GM08714 (cell line): ENCODE measurements around the gene ARHGAP22.

Experiments used
- H3K4me3 ChIP-seq: fragments of 200-500 bp; sonication (Bioruptor generic); 2 replicates; pipeline ENCODE4 v1.5.1; 2014; ENCODE audit warnings: mild to moderate bottlenecking, low read length, inconsistent platforms
- ZNF274 ChIP-seq: IDR thresholded peaks from 2 replicates; pipeline ENCODE4 v1.6.1; 2012; ENCODE audit warnings: mild to moderate bottlenecking, low read depth, low read length

ARHGAP22 gene

DNA sequence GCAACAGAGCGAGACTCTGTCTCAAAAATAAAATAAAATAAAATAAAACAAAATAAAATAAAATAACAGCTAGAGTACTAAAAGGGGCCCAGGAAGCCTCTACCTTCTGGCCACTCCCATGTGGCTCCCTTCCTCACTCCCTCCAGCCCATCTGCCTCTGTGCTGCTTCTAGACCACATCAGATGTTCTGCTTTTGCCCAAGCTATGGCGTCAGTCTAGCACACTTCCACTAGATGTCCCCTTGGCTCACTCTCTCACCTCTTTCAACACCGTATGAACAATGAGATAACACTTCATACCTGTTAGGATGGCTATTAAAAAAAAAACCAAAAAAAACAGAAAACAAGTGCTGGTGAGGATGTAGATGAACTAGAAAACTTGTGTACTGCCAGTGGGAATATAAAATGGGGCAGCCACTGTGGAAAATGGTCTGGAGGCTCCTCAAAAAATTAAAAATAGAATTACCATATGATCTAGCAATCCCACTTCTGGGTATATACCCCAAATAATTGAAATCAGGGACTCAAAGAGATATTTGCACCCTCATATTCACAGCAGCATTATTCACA, 132.3 kb downstream of the ARHGAP22 start:
- H3K4me3 ChIP-seq: no peak overlapping the region
- TF ChIP-seq ZNF274: no peak

DNA sequence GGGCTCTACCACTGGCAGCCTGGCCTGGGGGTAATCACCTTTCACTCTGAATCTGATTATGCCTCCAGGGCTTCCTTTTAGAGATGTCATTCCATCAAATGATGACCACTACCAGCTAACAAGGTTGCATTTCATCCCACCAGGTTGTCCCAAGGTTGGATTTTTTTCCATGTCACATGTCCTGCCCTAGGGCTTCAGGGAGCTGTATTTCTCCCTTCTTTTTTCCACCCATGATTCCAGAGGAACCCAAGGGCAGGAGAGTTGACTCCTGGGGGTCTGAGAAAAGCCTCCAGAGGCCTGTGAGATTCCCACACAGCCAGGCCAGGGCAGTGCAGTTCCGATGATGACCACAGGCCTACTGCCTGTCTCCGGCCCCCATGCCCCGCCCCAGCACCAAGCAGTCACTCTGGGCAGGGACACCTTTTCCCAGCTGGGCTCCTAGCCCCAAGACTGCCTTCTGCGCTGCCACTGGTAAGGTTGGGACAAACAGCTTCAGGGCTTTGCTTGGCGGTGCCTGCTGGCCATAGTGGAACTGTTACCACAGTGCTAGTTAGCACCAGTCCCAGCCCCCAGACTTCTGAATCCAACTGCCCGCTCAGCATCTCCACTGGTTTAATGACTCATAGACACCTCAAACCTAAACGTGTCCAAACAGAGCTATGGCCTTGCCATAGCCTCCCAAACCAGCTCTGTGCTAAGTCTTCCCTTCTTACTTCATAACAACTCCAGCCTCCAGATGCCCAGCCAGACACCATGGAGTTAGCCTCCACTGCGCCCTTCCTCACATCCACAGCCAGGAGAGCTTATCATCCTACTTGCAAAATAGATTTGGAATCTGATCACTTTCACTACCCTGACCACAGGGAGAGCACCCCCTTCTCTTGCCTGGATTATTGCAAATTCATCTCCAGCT, 133.7 kb downstream of the ARHGAP22 start:
- TF ChIP-seq ZNF274: no peak
- H3K4me3 ChIP-seq: no peak overlapping the region

DNA sequence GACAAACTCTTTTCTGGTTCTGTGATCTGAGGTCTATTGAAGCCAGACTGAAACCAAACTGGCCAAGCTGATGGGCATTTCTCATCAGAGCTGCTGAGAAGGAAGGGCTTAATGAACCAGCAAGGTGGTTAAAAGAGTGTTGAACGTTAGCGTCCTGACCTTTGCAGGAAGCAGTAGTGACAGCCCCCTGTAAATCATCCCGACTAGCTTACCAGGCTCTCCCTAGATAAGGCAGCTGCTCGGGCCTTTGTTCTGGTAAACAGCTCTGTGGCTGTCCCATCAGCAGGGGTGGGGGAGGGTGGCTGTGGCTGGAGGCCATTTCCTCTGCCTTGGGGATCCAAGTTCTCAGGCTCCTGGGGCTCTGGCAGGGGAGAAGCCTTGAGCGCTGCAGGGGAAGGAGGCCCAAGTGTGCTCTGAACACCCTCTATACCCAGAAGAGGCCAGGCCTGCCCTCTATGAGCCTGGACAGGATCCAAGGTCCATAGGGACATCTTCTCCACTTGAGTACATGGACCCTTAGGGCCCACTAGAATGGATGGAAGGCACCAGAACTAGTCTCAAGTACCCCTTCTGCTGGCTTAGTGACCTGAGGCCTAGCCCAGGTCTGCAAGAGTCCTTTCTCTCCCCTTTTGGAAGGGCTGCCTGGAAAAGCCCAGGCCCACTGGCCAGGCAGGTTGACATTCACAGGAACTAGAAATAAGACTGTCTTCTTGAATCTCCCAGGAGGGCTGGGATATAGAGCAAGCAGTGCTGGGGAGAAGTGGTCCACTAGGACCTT, 134.6 kb downstream of the ARHGAP22 start:
- no peak overlapping the region for H3K4me3 ChIP-seq
- no peak for TF ChIP-seq ZNF274

DNA sequence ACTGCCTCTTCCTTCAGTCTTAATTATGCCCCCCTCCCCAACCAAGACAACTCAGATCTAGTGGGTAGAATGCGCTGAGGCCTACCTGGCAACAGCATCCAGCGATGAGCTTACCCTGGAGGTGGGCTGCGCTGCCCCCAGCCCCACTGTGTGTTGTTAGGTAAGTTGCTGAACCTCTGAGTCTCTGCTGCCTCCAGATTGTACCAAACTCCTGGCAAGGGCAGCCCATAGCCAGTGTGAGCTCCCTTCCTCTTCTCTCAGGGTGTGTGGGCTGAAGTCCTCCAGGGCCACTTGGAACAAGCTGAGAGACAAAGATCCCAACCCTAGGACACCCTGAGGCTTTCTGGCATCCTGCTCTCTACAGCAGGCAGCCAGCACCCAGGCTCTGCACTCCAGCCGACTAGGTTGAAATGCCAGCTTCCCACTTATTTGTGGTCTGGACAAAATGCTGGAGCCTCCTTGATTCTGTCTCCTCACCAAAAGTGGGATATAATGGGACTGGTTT, 135.3 kb downstream of the ARHGAP22 start:
- TF ChIP-seq ZNF274: no peak
- H3K4me3 ChIP-seq: no peak overlapping the region

DNA sequence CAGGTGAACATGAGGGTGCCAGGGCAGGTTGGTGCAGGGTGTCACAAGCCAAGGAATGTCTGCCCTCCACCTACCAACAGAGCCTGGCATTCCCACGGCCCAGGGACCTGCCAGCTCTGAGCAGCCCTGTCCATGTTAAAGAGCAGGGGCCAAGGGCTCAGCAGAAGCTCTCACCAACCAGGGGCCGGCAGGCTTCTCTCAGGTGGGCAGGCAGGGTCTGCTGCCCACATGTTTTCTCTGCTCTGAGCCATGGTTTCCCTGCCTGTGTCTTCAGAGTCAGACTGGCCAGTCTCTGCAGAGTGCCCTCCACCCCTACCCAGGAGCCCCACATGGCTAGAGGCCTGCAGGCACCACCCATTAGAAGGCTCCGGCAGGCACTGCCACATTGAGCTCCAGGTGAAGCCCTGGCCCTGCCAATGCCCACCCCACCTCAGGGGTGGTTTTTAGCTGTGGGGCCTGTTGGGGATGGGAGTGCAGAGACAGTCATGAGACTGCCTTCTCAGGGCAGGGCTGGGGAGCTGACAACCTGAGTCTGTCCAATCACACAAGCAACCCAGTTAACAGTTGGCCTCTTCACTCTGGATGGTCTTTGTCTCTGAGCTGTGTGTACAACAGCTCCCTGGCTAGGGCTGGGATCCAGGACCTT, 135.9 kb downstream of the ARHGAP22 start:
- no peak overlapping the region for H3K4me3 ChIP-seq
- no peak for TF ChIP-seq ZNF274

DNA sequence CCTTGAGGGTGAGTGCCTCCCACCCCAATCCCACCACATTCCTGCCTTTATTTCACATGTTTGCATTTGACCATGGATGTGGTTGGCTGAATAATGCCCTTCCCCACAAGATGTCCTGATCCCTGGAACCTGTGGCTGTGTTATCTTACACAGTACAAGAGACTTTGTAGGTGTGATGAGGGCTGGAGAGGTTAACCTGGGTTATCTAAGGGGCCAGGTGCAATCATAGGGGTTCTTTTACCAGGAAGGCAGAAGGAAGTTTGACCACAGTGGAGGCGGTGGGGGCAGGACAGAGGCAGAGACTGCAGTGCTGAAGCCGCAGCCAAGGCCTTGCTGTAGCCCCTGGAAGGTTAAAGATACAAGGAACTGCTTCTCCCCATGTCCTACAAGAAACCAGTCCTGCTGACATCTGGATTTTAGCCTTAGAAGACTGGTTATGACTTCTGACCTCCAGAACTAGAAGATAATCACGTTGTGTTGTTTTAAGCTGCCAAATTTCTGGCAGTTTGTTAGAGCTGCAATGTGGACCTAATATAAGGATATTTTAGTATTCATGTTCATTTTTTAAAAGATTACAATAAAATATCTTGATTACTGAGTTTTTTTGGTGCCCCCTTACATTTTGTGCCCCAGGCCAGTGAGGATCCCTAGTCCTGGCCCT, 136.6 kb downstream of the ARHGAP22 start:
- no peak for TF ChIP-seq ZNF274
- H3K4me3 ChIP-seq: no peak overlapping the region

DNA sequence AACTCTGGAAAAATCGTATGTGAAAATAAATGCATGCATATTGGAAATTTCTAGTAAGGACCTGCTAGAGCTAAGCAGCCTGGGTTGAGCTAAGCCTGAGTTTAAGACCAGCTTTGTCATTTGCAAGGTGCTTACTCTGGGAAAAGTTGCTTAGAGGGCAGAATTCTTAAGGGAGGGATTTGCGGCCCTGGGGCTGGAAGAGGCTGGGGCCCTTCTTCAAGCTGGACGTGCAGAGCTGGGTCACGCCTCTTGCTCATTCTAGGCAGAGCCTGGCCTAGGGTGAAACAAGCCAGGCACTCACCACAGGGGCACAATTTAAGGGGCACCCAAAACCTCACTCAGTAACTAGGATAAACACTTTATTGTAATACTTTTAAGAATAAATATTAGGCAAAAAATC, 137.2 kb downstream of the ARHGAP22 start:
- no peak for TF ChIP-seq ZNF274

DNA sequence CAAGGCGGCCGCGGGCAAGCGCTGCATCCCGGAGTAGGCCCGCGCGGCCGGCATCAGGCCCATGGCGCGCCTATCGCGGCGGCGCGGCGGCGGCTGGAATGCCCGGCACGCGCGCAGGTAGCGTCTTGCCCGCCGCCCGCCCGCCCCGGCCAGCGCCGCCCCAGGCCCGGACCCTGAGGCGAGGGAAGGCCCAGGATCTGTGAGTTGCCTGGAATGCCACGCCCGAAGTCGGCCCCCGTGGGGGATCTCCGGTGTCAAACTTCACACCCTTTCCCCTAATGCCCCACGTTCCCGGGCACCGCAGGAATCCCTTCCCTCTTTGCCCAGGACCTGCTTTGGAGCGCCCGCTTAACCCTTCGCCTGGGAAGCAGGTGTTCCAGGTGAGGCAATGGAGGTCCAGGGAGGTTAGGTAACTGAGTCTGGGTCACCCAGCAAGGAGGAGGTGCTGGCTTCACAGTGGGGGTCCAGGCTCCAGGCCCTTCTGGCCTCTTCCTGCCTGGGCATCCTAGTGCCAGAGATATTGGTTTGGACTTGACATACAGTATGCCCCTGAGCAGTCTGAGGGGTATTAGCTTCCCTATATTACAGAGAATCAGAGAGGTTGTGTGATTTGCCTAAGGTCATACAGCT, 138.1 kb downstream of the ARHGAP22 start:
- no peak overlapping the region for H3K4me3 ChIP-seq
- TF ChIP-seq ZNF274: no peak

More for the DNA sequence above, 137.2 kb downstream of the ARHGAP22 start:
- no peak overlapping the region for H3K4me3 ChIP-seq

DNA sequence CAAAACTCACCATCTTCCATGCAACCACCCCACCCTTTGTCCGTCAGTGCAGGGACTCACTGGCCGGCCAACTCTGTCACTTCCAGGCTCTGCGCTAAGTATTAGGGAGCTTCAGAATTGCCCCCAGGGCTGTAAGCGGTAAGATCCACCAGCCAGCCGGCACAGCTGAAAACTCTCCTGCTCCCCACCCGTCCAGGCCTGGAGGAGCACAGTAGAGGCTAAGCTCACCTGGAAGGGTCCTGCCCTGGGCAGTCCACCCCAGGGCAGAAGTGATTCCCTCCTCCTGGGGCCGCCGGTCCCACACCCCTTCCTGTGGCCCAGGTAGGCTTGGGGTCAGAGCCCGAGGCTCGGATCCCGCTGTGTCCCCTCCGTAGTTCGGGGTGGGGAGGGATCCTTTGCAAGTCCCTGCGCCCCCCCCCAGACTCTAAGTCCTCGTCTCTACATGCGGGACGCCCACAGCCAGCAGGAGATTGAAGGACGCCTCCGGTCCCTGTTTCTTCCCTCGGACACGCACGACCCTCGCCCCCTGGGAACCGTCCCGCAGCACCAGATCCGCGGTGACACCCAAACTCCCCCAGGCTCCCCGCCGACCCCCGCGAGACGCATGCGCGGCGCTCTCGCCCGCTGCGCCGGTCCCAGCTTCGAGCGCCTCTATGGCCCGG, 138.9 kb downstream of the ARHGAP22 start:
- no peak for TF ChIP-seq ZNF274
- no peak overlapping the region for H3K4me3 ChIP-seq

DNA sequence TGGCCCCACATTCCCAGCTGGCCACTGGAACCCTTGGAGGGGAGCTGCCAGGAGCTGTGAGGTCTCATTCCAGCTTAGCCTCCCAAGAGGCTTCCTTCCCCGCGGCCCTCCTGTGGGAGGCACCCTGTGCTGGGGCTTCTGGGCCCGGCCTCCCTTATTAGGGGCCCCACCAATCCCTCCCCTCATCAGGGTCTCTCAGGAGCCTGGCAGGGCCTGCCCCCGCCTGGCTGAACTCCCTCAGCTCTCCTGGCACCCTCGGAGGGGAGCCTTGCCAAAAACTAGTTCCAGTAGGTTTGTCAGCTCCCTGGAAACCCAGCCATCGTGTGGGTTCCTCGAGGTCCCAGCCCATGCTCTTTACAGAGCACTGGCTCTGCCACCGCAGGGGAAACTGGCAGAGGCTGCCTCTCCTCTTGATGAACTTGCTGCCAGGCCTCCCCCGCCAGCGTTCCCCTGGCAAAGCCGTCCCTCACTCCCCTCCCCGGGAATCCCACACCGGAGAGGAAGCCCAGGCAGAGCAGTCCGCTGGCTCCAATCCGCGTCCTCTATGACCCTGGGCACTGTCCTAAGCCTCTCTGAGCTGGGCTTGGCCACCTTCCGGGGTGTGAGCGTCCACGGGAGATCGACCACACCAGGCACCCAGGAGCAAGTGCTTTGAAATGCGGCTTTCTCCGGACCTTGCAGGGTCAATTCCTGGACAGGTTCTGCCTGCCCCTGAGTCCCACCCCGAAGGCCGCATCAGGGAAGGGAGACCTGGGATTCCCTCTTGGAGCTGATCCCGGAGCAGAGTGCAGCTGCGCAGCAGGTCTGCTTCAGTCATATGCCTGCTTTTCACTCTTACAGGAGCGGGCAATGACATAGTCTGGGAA, 139.8 kb downstream of the ARHGAP22 start:
- no peak overlapping the region for H3K4me3 ChIP-seq
- TF ChIP-seq ZNF274: no peak

DNA sequence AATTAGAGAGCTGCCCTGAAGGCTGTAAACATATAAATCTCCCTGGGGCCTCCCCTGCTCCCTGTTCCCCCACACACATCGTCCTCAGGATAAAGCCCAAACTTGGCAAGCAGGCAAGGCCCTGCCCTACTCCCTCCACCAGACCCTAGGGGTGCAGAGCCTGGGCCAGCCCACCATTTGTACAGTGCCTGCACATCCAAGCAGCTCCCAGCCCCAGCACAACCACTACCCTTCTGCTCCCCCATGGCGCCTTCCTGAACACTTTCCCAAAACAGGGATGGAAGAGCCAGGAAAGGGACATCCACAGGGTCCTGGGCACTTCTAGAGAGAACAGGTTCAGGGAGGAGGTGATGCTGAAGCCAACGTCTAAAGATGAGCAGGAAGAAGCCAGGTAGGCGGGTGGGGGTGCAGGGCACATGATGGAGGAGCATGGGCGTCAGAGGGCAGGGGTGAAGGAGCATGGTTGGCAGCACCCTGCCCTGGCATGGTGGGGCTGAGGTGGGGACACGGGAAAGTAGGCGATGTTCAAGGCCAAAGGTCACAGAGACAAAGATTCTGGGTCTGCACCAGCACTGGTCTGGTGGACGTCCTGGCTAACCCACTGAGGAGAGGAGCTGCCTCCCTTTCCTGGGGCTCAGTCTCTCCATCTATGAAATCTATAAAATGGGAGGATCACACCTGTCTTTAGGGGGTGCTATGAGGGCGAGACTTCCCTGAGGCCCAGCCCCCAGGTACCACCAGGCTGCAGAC, 140.6 kb downstream of the ARHGAP22 start:
- no peak for TF ChIP-seq ZNF274
- H3K4me3 ChIP-seq: no peak overlapping the region
